Ascending aorta (tissue), 2 donors: ENCODE data around the gene AKIRIN2. TPM values are rescaled to one million over a fixed set of nuclear protein-coding genes. Genes with fewer than 3 reads are reported as not detected.

Source experiments
- DNase-seq, 2 donors: peaks; one replicate each; pipeline ENCODE4 v3.0.0-alpha.2; 2019; ENCODE audit warnings: low spot score in 2 of 2
- H3K27ac ChIP-seq, 2 donors: fragments of 200-600 bp; sonication (generic); one replicate each; pipeline ENCODE4 v1.5.1; 2016 to 2017; ENCODE audit warnings: mild to moderate bottlenecking in 1 of 2
- H3K27me3 ChIP-seq: fragments of 200-600 bp; sonication (generic); one replicate; pipeline ENCODE4 v1.5.1; 2017
- H3K36me3 ChIP-seq, 2 donors: fragments of 200-600 bp; sonication (generic); one replicate each; pipeline ENCODE4 v1.5.1; 2016
- H3K4me1 ChIP-seq, 2 donors: fragments of 200-600 bp; sonication (generic); one replicate each; pipeline ENCODE4 v1.5.1; 2016 to 2017; ENCODE audit warnings: mild to moderate bottlenecking in 1 of 2
- H3K4me3 ChIP-seq, 2 donors: fragments of 200-600 bp; sonication (generic); one replicate each; pipeline ENCODE4 v1.5.1; 2016 to 2017; ENCODE audit warnings: mild to moderate bottlenecking in 1 of 2
- H3K9me3 ChIP-seq, 2 donors: fragments of 200-600 bp; sonication (generic); one replicate each; pipeline ENCODE4 v1.5.1; 2016
- intact Hi-C: fragments of 100-400 bp; cut with DNase I; formaldehyde crosslinking; loops from one replicate; pipeline ENCODE4 v1.15.1; 2023
- total RNA-seq: library from RNA; depleted of rRNA; stranded (reverse); fragments of >200 nt; gene quantifications from one replicate; pipeline ENCODE4 v1.1.0, GENCODE V29; 2016
- TF ChIP-seq, protein P1 (sequence below), 3 experiments: fragments of 200-600 bp in 2 of 3; fragments of 450-650 bp in 1 of 3; sonication (generic) in 2 of 3; IDR thresholded peaks; one replicate each; pipeline ENCODE4 v1.5.1; 2016 to 2019; ENCODE audit warnings: antibody characterized with exemption in 3 of 3, mild to moderate bottlenecking in 1 of 3, moderate library complexity in 1 of 3

AKIRIN2 gene
- total RNA-seq, 1 donor from 2014 or later = 39.1 TPM

DNA sequence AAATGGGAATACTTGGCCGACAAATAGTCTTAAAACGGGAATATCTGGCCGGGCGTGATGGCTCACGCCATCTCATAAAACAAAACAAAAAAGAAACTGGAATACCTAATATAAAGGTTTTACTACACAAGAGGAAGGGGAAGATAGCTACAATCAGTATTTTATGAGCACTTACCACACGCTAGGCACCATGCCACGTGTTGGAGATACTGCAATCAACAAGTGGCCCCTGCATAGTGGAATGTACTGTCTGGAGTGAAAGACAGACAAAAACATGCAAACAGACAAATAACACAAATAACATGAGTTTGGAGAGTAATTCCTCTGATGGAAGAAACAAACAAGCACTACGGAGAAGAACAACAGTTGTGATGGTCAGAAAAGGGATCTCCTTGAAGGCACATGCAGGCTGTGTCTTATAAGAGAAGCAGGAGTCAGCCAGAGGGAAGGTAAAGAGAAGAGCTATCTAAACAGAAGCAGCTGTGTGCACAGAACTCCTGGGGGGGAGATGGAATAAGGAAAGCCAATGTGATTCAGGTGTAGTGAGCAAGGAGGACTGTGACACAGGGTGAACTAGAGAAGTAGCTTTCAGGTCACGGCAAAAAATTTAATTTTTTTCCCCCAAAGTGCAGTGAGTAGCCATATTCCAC is 39.1 kb upstream of the AKIRIN2 start:
- intact Hi-C loops = no loop called here
- Histone ChIP-seq H3K4me1 (no peaks in the 10 kb centered on the region), H3K4me3 (no peak overlapping the region), H3K27me3 (no peaks in the 10 kb centered on the region), H3K27ac (no peak overlapping the region), H3K9me3 (no peaks in the 10 kb centered on the region), H3K36me3 (no peaks in the 10 kb centered on the region)
- DNase-seq = no peak
- TF ChIP-seq, protein P1, sequence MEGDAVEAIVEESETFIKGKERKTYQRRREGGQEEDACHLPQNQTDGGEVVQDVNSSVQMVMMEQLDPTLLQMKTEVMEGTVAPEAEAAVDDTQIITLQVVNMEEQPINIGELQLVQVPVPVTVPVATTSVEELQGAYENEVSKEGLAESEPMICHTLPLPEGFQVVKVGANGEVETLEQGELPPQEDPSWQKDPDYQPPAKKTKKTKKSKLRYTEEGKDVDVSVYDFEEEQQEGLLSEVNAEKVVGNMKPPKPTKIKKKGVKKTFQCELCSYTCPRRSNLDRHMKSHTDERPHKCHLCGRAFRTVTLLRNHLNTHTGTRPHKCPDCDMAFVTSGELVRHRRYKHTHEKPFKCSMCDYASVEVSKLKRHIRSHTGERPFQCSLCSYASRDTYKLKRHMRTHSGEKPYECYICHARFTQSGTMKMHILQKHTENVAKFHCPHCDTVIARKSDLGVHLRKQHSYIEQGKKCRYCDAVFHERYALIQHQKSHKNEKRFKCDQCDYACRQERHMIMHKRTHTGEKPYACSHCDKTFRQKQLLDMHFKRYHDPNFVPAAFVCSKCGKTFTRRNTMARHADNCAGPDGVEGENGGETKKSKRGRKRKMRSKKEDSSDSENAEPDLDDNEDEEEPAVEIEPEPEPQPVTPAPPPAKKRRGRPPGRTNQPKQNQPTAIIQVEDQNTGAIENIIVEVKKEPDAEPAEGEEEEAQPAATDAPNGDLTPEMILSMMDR (IDR thresholded peaks at IDR 0.05) = no peak

- Histone ChIP-seq H3K4me3 (no peak overlapping the region), H3K4me1 (no peaks in the 10 kb centered on the region), H3K9me3 (no peaks in the 10 kb centered on the region), H3K27me3 (no peaks in the 10 kb centered on the region), H3K27ac (no peak overlapping the region), H3K36me3 (no peaks in the 10 kb centered on the region)
- no peak for DNase-seq
- TF ChIP-seq, protein P1 (IDR thresholded peaks at IDR 0.05) = no peak
- intact Hi-C loops = no loop called here
Observed at GRCh38 chr6:87738744-87739143, 36.7 kb upstream of the AKIRIN2 start.

DNA sequence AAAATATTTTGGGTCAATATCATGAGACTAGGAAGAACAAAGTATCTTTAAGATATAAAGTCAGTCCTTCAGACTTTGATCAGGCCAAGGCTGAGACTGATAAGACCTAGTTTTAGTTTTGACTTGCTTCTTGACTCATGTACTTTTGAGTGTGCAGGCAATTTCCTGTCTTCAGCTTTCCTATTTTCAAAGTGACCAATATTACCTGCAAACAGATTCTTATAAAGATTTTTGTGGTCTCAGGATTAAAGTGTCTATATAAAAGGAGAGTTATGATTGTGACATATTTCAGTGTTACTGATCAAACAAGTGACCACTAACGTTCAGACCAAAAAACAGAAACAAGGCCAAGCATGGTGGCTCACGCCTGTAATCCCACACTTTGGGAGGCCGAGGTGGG is 36.0 kb upstream of the AKIRIN2 start:
- TF ChIP-seq, protein P1 (IDR thresholded peaks at IDR 0.05) = no peak
- H3K27ac ChIP-seq = no peak overlapping the region
- no peaks in the 10 kb centered on the region for H3K27me3 ChIP-seq
- no peaks in the 10 kb centered on the region for H3K9me3 ChIP-seq
- no peak overlapping the region for H3K4me3 ChIP-seq
- no peaks in the 10 kb centered on the region for H3K4me1 ChIP-seq
- H3K36me3 ChIP-seq = no peaks in the 10 kb centered on the region
- intact Hi-C loops = no loop called here
- DNase-seq = no peak

DNA sequence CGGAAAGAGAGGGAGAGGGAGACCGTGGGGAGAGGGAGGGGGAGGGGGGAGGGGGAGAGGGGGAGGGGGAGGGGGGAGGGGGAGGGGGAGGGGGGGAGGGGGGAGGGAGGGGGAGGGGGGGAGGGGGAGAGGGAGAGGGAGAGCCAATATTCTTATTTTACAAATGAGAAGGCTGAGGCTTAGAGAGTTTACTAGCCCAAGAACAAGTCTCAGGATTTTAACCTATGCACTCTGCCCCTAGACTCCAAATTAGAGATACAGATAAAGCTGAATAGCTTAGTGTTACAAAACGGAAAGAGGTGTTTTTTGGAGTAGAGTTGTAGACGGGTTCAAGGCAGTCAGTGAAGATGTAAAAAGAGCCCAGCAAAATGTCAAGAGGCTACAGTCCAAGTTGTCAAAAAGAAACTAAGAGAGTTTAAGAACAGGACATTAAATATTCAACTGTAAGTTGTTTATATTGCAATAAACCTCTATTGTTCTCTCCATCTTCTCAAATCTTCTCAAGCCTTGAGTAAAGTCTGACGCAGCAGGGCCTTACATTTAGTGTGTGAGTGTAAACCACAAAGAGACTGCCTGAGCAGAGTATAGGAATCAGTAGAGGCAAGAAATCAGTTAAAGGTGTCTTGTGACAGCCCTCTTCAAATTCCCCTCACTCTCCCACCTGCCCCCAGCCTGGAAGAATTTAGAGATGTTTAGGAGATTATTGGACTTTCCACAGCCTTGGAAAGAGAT is 34.9 kb upstream of the AKIRIN2 start:
- no peak overlapping the region for H3K27ac ChIP-seq
- H3K4me1 ChIP-seq = peaks cover 0 to 5% of the 10 kb centered on the region in 2 donors
- H3K27me3 ChIP-seq = no peaks in the 10 kb centered on the region
- TF ChIP-seq, protein P1 (IDR thresholded peaks at IDR 0.05) = no peak
- intact Hi-C loops = no loop called here
- no peak overlapping the region for H3K4me3 ChIP-seq
- H3K9me3 ChIP-seq = no peaks in the 10 kb centered on the region
- H3K36me3 ChIP-seq = no peaks in the 10 kb centered on the region
- no peak for DNase-seq

GRCh38 chr6:87731818-87732661 is 30.0 kb upstream of the AKIRIN2 start:
- no peaks in the 10 kb centered on the region for H3K36me3 ChIP-seq
- DNase-seq = peak; percentile 55 to 92
- intact Hi-C loops = no loop called here
- H3K4me3 ChIP-seq = no peak overlapping the region
- H3K4me1 ChIP-seq = peaks cover 0 to 7% of the 10 kb centered on the region in 2 donors
- no peaks in the 10 kb centered on the region for H3K27me3 ChIP-seq
- TF ChIP-seq, protein P1 (IDR thresholded peaks at IDR 0.05) = no peak
- no peaks in the 10 kb centered on the region for H3K9me3 ChIP-seq
- peak overlapping the region; percentile 51 to 70 for H3K27ac ChIP-seq
